ENCODE data around the gene ZNF416. TPM values are rescaled to one million over a fixed set of nuclear protein-coding genes. Genes with fewer than 3 reads are reported as not detected.

The ZNF416 gene
- total and polyA plus RNA-seq, 8 donors = 0.87 to 25.0 (median 2.3) TPM; not detected in 1

- H3K4me3 ChIP-seq = peak within 1 kb of the TSS; percentile 93 to 100 (median 96)
- DNase-seq = peak; percentile 93 to 98
- peaks cover 34 to 44% (median 38%) of the 10 kb centered on the region in 4 donors for H3K36me3 ChIP-seq
- WGBS, 5 donors = 2 to 18% (median 2%) methylated on average over 9 to 64 of the region's 64 CpGs
- no peaks in the 10 kb centered on the region for H3K27me3 ChIP-seq
- H3K9me3 ChIP-seq = peaks cover 45 to 73% (median 61%) of the 10 kb centered on the region in 4 donors
- peaks cover 4 to 20% (median 11%) of the 10 kb centered on the region in 4 donors for H3K4me1 ChIP-seq
- TF ChIP-seq EP300 (IDR thresholded peaks at IDR 0.05) (no peak), POLR2AphosphoS5 (IDR thresholded peaks at IDR 0.05) (peak in 2 of 3 donors; percentile 23 to 78), CTCF (IDR thresholded peaks at IDR 0.05) (peak in 1 of 7 experiments; percentile 51), POLR2A (IDR thresholded peaks at IDR 0.05) (no peak)
- intact Hi-C loops (cut with DNase I; ENCODE audit: low total_unique reads) = no loop called here
- H3K27ac ChIP-seq = peak within 1 kb of the TSS; percentile 54 to 80 (median 73)
Observed at GRCh38 chr19:57613941-57614743, 35.4 kb upstream of the ZNF416 start, which contains the start of gene ZNF134. Gene ZNF134 (plus strand): TSS chr19:57614242. CDS start chr19:57619469, 5,227 bp downstream.

- H3K4me1 ChIP-seq = peaks cover 4 to 20% (median 11%) of the 10 kb centered on the region in 4 donors
- no peak overlapping the region for H3K4me3 ChIP-seq
- DNase-seq = no peak
- intact Hi-C loops (cut with DNase I; ENCODE audit: low total_unique reads) = no loop called here
- TF ChIP-seq EP300 (IDR thresholded peaks at IDR 0.05) (no peak), POLR2A (IDR thresholded peaks at IDR 0.05) (no peak), CTCF (IDR thresholded peaks at IDR 0.05) (no peak), POLR2AphosphoS5 (IDR thresholded peaks at IDR 0.05) (no peak)
- no peak overlapping the region for H3K27ac ChIP-seq
- no peaks in the 10 kb centered on the region for H3K27me3 ChIP-seq
- H3K9me3 ChIP-seq = peaks cover 24 to 73% (median 61%) of the 10 kb centered on the region in 4 donors
- H3K36me3 ChIP-seq = peaks cover 12 to 44% (median 28%) of the 10 kb centered on the region in 4 donors
- 81 to 89% (median 86%) methylated on average over 4 of the region's 4 CpGs for WGBS, 5 donors
Observed at GRCh38 chr19:57611113-57611512, 32.4 kb upstream of the ZNF416 start.

- no peaks in the 10 kb centered on the region for H3K4me1 ChIP-seq
- no peak for DNase-seq
- WGBS, 5 donors = 95 to 98% (median 97%) methylated on average over 5 of the region's 5 CpGs
- no peak overlapping the region for H3K27ac ChIP-seq
- intact Hi-C loops (cut with DNase I; ENCODE audit: low total_unique reads) = no loop called here
- no peaks in the 10 kb centered on the region for H3K27me3 ChIP-seq
- peaks cover 23 to 97% (median 83%) of the 10 kb centered on the region in 4 donors for H3K9me3 ChIP-seq
- peaks cover 27 to 73% (median 54%) of the 10 kb centered on the region in 4 donors for H3K36me3 ChIP-seq
- TF ChIP-seq EP300 (IDR thresholded peaks at IDR 0.05) (no peak), POLR2A (IDR thresholded peaks at IDR 0.05) (no peak)
- no peak overlapping the region for H3K4me3 ChIP-seq
Observed at GRCh38 chr19:57606931-57607330, 28.2 kb upstream of the ZNF416 start.

GRCh38 chr19:57599761-57600383 is 21.2 kb upstream of the ZNF416 start, which contains the start of gene ZNF530:
Gene ZNF530 (plus strand): TSS chr19:57599885. CDS start chr19:57604346, 4,461 bp downstream.
- TF ChIP-seq POLR2AphosphoS5 (IDR thresholded peaks at IDR 0.05) = peak; percentile 73 to 92 (median 81)
- TF ChIP-seq POLR2A (IDR thresholded peaks at IDR 0.05) = no peak
- no peak for TF ChIP-seq EP300 (IDR thresholded peaks at IDR 0.05)
- no peak for TF ChIP-seq CTCF (IDR thresholded peaks at IDR 0.05)
- peak; percentile 96 to 98 for DNase-seq
- Histone ChIP-seq H3K4me1 (peaks cover 7 to 20% (median 17%) of the 10 kb centered on the region in 4 donors), H3K9me3 (peaks cover 9 to 55% (median 38%) of the 10 kb centered on the region in 4 donors), H3K27ac (peak within 1 kb of the TSS; percentile 24 to 67 (median 58)), H3K4me3 (peak within 1 kb of the TSS; percentile 67 to 99 (median 80)), H3K27me3 (no peaks in the 10 kb centered on the region), H3K36me3 (peaks cover 12 to 33% (median 22%) of the 10 kb centered on the region in 4 donors)
- intact Hi-C loops (cut with DNase I; ENCODE audit: low total_unique reads) = no loop called here
- WGBS, 5 donors = 0 to 1% (median 1%) methylated on average over 7 to 53 of the region's 53 CpGs

Measured in stomach (tissue), 9 donors.